Activated CD4-positive, alpha-beta T cell treated with anti-CD3 and anti-CD28 coated beads for 24 hours (primary cell): ENCODE data around the gene SLC51A.
A peak's percentile ranks its signal among the peaks of the same experiment; 100 is the strongest.

Experiments
- DNase-seq, 2 donors: peaks; one replicate each; pipeline ENCODE4 v3.0.0-alpha.2; 2020; ENCODE audit warnings: low read depth in 2 of 2

The SLC51A gene

GRCh38 chr3:196215493-196216020 lies 777 bp upstream of the SLC51A start:
- DNase-seq, result no peak

- DNase-seq, result no peak
Observed at GRCh38 chr3:196216681-196217211, 412 bp downstream of the SLC51A start.

GRCh38 chr3:196217307-196218154 lies 1.2 kb downstream of the SLC51A start:
- no peak for DNase-seq

- no peak for DNase-seq
Observed at GRCh38 chr3:196218155-196218712, 1.9 kb downstream of the SLC51A start.

- peak; percentile 36 to 37 for DNase-seq
Observed at GRCh38 chr3:196219194-196219969, 3.0 kb downstream of the SLC51A start.

- DNase-seq, result no peak
Observed at GRCh38 chr3:196219970-196220311, 3.6 kb downstream of the SLC51A start.

- DNase-seq, result no peak
Observed at GRCh38 chr3:196220587-196220986, 4.3 kb downstream of the SLC51A start.

GRCh38 chr3:196220991-196221390 lies 4.7 kb downstream of the SLC51A start:
- no peak for DNase-seq

- no peak for DNase-seq
Observed at GRCh38 chr3:196222876-196223595, 6.7 kb downstream of the SLC51A start.

GRCh38 chr3:196225086-196225485 lies 8.8 kb downstream of the SLC51A start:
- no peak for DNase-seq

GRCh38 chr3:196225763-196226364 lies 9.5 kb downstream of the SLC51A start:
- DNase-seq, result no peak

GRCh38 chr3:196227121-196227561 lies 10.8 kb downstream of the SLC51A start:
- DNase-seq, result no peak

GRCh38 chr3:196227629-196228493 lies 11.5 kb downstream of the SLC51A start:
- no peak for DNase-seq

- DNase-seq, result no peak
Observed at GRCh38 chr3:196232154-196232881, 16.0 kb downstream of the SLC51A start.

- no peak for DNase-seq
Observed at GRCh38 chr3:196232882-196233251, 16.5 kb downstream of the SLC51A start.

GRCh38 chr3:196235452-196236122 lies 19.3 kb downstream of the SLC51A start:
- no peak for DNase-seq

- DNase-seq, result no peak
Observed at GRCh38 chr3:196236223-196236622, 19.9 kb downstream of the SLC51A start.

- DNase-seq, result no peak
Observed at GRCh38 chr3:196237203-196237602, 20.9 kb downstream of the SLC51A start.
